DOHH2 (cell line): ENCODE data around the gene NLGN1.

Source experiments
- H3F3A ChIP-seq: fragments of 200-600 bp; sonication (generic), shearing (Covaris generic); 2 replicates; pipeline ENCODE4 v1.6.0; 2016; ENCODE audit warnings: antibody characterized with exemption, mild to moderate bottlenecking; ENCODE audit not compliant: control insufficient read depth, insufficient read depth
- H3K27ac ChIP-seq: fragments of 200-600 bp; sonication (generic); 2 replicates; pipeline ENCODE4 v1.5.1; 2014; ENCODE audit warnings: low read depth, mild to moderate bottlenecking, low read length, moderate library complexity
- H3K27me3 ChIP-seq: fragments of 200-600 bp; sonication (generic); 2 replicates; pipeline ENCODE4 v1.6.1; 2014; ENCODE audit warnings: mild to moderate bottlenecking, low read length, mixed read lengths; ENCODE audit not compliant: control insufficient read depth
- H3K36me3 ChIP-seq: fragments of 200-600 bp; sonication (generic); 2 replicates; pipeline ENCODE4 v1.6.1; 2014; ENCODE audit warnings: mild to moderate bottlenecking, low read length, moderate library complexity, mixed read lengths; ENCODE audit not compliant: control insufficient read depth
- H3K4me1 ChIP-seq: fragments of 200-600 bp; sonication (generic); 2 replicates; pipeline ENCODE4 v1.6.1; 2014; ENCODE audit warnings: mild to moderate bottlenecking, low read length, mixed read lengths; ENCODE audit not compliant: control insufficient read depth
- H3K4me2 ChIP-seq: fragments of 200-600 bp; sonication (generic); 2 replicates; pipeline ENCODE4 v1.6.0; 2014; ENCODE audit warnings: mild to moderate bottlenecking, low read length, moderate library complexity
- H3K4me3 ChIP-seq: fragments of 200-600 bp; sonication (generic); 2 replicates; pipeline ENCODE4 v1.5.1; 2014; ENCODE audit warnings: mild to moderate bottlenecking, low read length, mixed read lengths
- H3K79me2 ChIP-seq: fragments of 200-600 bp; sonication (generic); 2 replicates; pipeline ENCODE4 v1.6.1; 2014; ENCODE audit warnings: mild to moderate bottlenecking, low read length, mixed read lengths; ENCODE audit not compliant: control insufficient read depth
- H3K9me2 ChIP-seq: fragments of 200-600 bp; sonication (generic); replicated peaks from 2 replicates; pipeline ENCODE4 v1.6.1; 2014; ENCODE audit warnings: mild to moderate bottlenecking, low read length, mixed read lengths; ENCODE audit not compliant: control insufficient read depth
- H3K9me3 ChIP-seq: fragments of 200-600 bp; sonication (generic); 2 replicates; pipeline ENCODE4 v1.6.1; 2014; ENCODE audit warnings: antibody characterized with exemption, low read length, mixed read lengths; ENCODE audit not compliant: control insufficient read depth, insufficient read depth
- H4K20me1 ChIP-seq: fragments of 200-600 bp; sonication (generic); 2 replicates; pipeline ENCODE4 v1.6.0; 2014; ENCODE audit warnings: low read depth, mild to moderate bottlenecking, antibody characterized with exemption, low read length, moderate library complexity; ENCODE audit not compliant: control insufficient read depth, insufficient read depth
- EZH2phosphoT487 ChIP-seq: fragments of 200-600 bp; sonication (generic); IDR thresholded peaks from 2 replicates; pipeline ENCODE4 v1.6.1; 2017; ENCODE audit warnings: borderline replicate concordance, mild to moderate bottlenecking, antibody characterized with exemption, low read length, moderate library complexity, mixed read lengths
- TF ChIP-seq, protein P1 (sequence below): fragments of 200-600 bp; sonication (generic); IDR thresholded peaks from one replicate; pipeline ENCODE4 v1.5.1; 2014; ENCODE audit warnings: antibody characterized with exemption, mild to moderate bottlenecking, low read depth, low read length; ENCODE audit not compliant: poor library complexity, severe bottlenecking

The NLGN1 gene

DNA sequence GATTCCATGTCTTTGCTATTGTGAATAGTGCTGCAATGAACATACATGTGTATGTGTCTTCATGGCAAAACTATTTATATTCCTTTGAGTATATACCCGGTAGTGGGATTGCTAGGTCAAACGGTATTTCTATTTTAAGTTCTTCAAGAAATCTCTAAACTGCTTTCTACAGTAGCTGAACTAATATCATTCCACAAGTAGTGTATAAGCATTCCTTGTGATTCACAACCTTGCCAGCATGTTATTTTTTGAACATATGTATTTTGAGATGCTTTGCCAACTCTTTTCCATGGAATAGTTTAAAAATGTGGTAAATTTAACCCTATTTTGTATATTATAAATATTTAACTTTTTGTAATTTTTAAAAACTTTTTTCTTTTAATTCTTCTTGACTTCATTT lies 868.9 kb downstream of the NLGN1 start:
- Histone ChIP-seq H3K9me3 (no peaks in the 10 kb centered on the region), H3K27ac (no peak overlapping the region), H3F3A (no peaks in the 10 kb centered on the region), H3K4me3 (no peak overlapping the region), H3K4me2 (no peak overlapping the region), H3K4me1 (no peaks in the 10 kb centered on the region), H3K79me2 (no peaks in the 10 kb centered on the region), H3K36me3 (no peaks in the 10 kb centered on the region), H3K27me3 (no peaks in the 10 kb centered on the region), H4K20me1 (no peaks in the 10 kb centered on the region), H3K9me2 (no peaks in the 10 kb centered on the region)
- TF ChIP-seq, protein P1, sequence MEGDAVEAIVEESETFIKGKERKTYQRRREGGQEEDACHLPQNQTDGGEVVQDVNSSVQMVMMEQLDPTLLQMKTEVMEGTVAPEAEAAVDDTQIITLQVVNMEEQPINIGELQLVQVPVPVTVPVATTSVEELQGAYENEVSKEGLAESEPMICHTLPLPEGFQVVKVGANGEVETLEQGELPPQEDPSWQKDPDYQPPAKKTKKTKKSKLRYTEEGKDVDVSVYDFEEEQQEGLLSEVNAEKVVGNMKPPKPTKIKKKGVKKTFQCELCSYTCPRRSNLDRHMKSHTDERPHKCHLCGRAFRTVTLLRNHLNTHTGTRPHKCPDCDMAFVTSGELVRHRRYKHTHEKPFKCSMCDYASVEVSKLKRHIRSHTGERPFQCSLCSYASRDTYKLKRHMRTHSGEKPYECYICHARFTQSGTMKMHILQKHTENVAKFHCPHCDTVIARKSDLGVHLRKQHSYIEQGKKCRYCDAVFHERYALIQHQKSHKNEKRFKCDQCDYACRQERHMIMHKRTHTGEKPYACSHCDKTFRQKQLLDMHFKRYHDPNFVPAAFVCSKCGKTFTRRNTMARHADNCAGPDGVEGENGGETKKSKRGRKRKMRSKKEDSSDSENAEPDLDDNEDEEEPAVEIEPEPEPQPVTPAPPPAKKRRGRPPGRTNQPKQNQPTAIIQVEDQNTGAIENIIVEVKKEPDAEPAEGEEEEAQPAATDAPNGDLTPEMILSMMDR, result no peak
- TF ChIP-seq EZH2phosphoT487, result no peak

DNA sequence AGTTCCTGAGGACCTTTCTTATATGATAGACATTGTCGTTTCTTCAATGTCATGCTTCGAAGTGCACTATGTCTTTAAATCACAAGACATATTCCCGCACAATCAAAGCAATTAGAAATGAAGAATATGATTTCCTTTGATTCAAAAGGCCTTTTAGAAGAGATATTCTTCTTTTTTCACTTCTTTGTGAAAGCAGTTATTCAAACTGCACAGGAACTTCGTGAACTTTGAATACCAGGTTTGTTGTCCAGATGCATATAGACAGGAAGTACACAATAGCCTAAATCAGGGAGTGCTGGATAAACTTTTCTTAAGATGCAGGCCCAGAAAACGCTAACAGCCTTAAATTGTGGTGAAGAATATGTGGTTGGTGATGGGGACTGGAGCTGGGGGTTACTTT lies 870.5 kb downstream of the NLGN1 start:
- Histone ChIP-seq H3K9me3 (no peaks in the 10 kb centered on the region), H3K4me1 (no peaks in the 10 kb centered on the region), H3K36me3 (no peaks in the 10 kb centered on the region), H3K27ac (no peak overlapping the region), H4K20me1 (no peaks in the 10 kb centered on the region), H3K9me2 (no peaks in the 10 kb centered on the region), H3K4me3 (no peak overlapping the region), H3F3A (no peaks in the 10 kb centered on the region), H3K4me2 (no peak overlapping the region), H3K27me3 (no peaks in the 10 kb centered on the region), H3K79me2 (no peaks in the 10 kb centered on the region)
- TF ChIP-seq, protein P1, result no peak
- no peak for TF ChIP-seq EZH2phosphoT487

DNA sequence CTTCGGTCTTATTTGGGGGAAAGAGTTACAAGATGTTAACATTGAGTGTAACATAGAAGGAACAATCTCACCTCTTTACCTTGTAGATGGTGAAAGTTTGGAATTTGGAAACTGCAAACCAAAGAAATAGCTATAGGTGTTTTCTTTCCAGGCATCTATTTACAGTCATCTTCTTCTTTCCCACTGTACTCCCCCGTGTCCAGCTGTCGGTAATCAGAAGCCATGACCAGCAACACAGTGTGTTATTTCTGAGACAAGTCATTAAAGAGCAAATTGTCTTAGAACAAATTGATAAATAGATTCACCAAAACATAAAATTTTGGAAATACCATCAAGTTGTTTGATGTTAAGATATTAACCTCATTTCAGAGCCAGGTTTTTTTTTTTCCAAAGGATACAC lies 871.0 kb downstream of the NLGN1 start:
- H3K9me3 ChIP-seq, result no peaks in the 10 kb centered on the region

More for the DNA sequence above, 871.0 kb downstream of the NLGN1 start:
- Histone ChIP-seq H3K4me2 (no peak overlapping the region), H3F3A (no peaks in the 10 kb centered on the region), H3K79me2 (no peaks in the 10 kb centered on the region), H3K27ac (no peak overlapping the region), H3K9me2 (no peaks in the 10 kb centered on the region), H3K4me1 (no peaks in the 10 kb centered on the region), H3K4me3 (no peak overlapping the region), H3K36me3 (no peaks in the 10 kb centered on the region), H4K20me1 (no peaks in the 10 kb centered on the region), H3K27me3 (no peaks in the 10 kb centered on the region)
- no peak for TF ChIP-seq EZH2phosphoT487
- TF ChIP-seq, protein P1, result no peak
